NOMO-1 (cell line): ENCODE measurements around the gene PTDSS2.

ENCODE experiments used
- DNase-seq, 2 experiments: peaks; one replicate each; lab custom pipeline; 2025; ENCODE audit not compliant: unreplicated experiment in 2 of 2; lab: John Stamatoyannopoulos, UW

Gene PTDSS2

GRCh38 chr11:538431-539051 is 88.5 kb downstream of the PTDSS2 start:
- DNase-seq: no peak

- no peak for DNase-seq
These were observed 89.9 kb downstream of the PTDSS2 start for GRCh38 chr11:539971-540481.
